H4 (cell line): Measurements from ENCODE around the gene SEPTIN6. TPM values are rescaled to one million over a fixed set of nuclear protein-coding genes. Genes with fewer than 3 reads are reported as not detected.

Experiments
- DNase-seq: peaks from one replicate; pipeline ENCODE4 v3.0.0-alpha.2; 2015; ENCODE audit warnings: low spot score
- total RNA-seq: library from RNA; depleted of rRNA; stranded (reverse); fragments of >200 nt; shearing (Covaris generic); gene quantifications from 2 replicates; pipeline ENCODE4 v1.2.3, GENCODE V29; 2014; rRNA removed

The SEPTIN6 gene
- total RNA-seq = 21.3 and 28.0 TPM in 2 replicates

GRCh38 chrX:119693040-119693995, at the start of gene SEPTIN6:
Gene SEPTIN6 (minus strand): TSS chrX:119693168. CDS start chrX:119693105, 63 bp downstream.
- peak; percentile 64 for DNase-seq

- no peak for DNase-seq
These were observed 45.8 kb upstream of the SEPTIN6 start for GRCh38 chrX:119738742-119739141.

- no peak for DNase-seq
These were observed 43.3 kb upstream of the SEPTIN6 start for GRCh38 chrX:119736206-119736764.

GRCh38 chrX:119735467-119735866, 42.5 kb upstream of the SEPTIN6 start:
- no peak for DNase-seq

- DNase-seq = no peak
These were observed 42.0 kb upstream of the SEPTIN6 start for GRCh38 chrX:119734897-119735339.

GRCh38 chrX:119729408-119730201, 36.6 kb upstream of the SEPTIN6 start:
- DNase-seq = peak; percentile 48

- no peak for DNase-seq
These were observed 35.5 kb upstream of the SEPTIN6 start for GRCh38 chrX:119728487-119728886.

- no peak for DNase-seq
These were observed 34.1 kb upstream of the SEPTIN6 start for GRCh38 chrX:119726900-119727555.

- no peak for DNase-seq
These were observed 29.0 kb upstream of the SEPTIN6 start for GRCh38 chrX:119721926-119722325.

GRCh38 chrX:119721487-119721886, 28.5 kb upstream of the SEPTIN6 start:
- DNase-seq = no peak

- DNase-seq = no peak
These were observed 16.7 kb upstream of the SEPTIN6 start for GRCh38 chrX:119709630-119710029.

GRCh38 chrX:119708936-119709335, 16.0 kb upstream of the SEPTIN6 start:
- DNase-seq = no peak

- DNase-seq = no peak
These were observed 13.6 kb upstream of the SEPTIN6 start for GRCh38 chrX:119706616-119707015.

- peak; percentile 70 for DNase-seq
These were observed 5.9 kb upstream of the SEPTIN6 start for GRCh38 chrX:119698845-119699244.

- no peak for DNase-seq
These were observed 3.4 kb upstream of the SEPTIN6 start for GRCh38 chrX:119696251-119696890.

- no peak for DNase-seq
These were observed 2.6 kb upstream of the SEPTIN6 start for GRCh38 chrX:119695535-119696050.

- no peak for DNase-seq
These were observed 1.9 kb upstream of the SEPTIN6 start for GRCh38 chrX:119694601-119695534.

GRCh38 chrX:119693996-119694451, 1.1 kb upstream of the SEPTIN6 start:
- DNase-seq = no peak

GRCh38 chrX:119692191-119693039, 553 bp downstream of the SEPTIN6 start:
- peak; percentile 15 for DNase-seq
